Parathyroid adenoma (tissue), 2 donors: Measurements from ENCODE around the gene UGT2B15.
"Not testable (repeated sequence)": the region's sequence is repeated elsewhere in the genome, so short reads cannot be mapped to it uniquely, and the experiment has no call there.

Experiments
- H2AFZ ChIP-seq: fragments of 300-600 bp; sonication (generic); one replicate; pipeline ENCODE4 v1.7.0; 2017; ENCODE audit warnings: antibody characterized with exemption, mild to moderate bottlenecking
- H3K27ac ChIP-seq: fragments of 300-600 bp; sonication (generic); one replicate; pipeline ENCODE4 v1.7.0; 2017
- H3K27me3 ChIP-seq: fragments of 300-600 bp; sonication (generic); one replicate; pipeline ENCODE4 v1.7.0; 2017; ENCODE audit warnings: low read length; ENCODE audit not compliant: control insufficient read depth, insufficient read depth
- H3K36me3 ChIP-seq: fragments of 300-600 bp; sonication (generic); one replicate; pipeline ENCODE4 v1.7.0; 2017; ENCODE audit warnings: low read length; ENCODE audit not compliant: control insufficient read depth, insufficient read depth
- H3K4me1 ChIP-seq: fragments of 300-600 bp; sonication (generic); one replicate; pipeline ENCODE4 v1.7.0; 2017; ENCODE audit warnings: control low read depth
- H3K4me2 ChIP-seq: fragments of 300-600 bp; sonication (generic); one replicate; pipeline ENCODE4 v1.7.0; 2017; ENCODE audit warnings: low read length
- H3K4me3 ChIP-seq: fragments of 300-600 bp; sonication (generic); one replicate; pipeline ENCODE4 v1.7.0; 2017; ENCODE audit warnings: low read depth, low read length
- H3K79me2 ChIP-seq: fragments of 300-600 bp; sonication (generic); one replicate; pipeline ENCODE4 v1.7.0; 2017; ENCODE audit warnings: control low read depth
- H3K9ac ChIP-seq: fragments of 300-600 bp; sonication (generic); one replicate; pipeline ENCODE4 v1.7.0; 2017; ENCODE audit warnings: mild to moderate bottlenecking
- H3K9me3 ChIP-seq: fragments of 300-600 bp; sonication (generic); one replicate; pipeline ENCODE4 v1.7.0; 2017; ENCODE audit warnings: low read length; ENCODE audit not compliant: control insufficient read depth
- CTCF ChIP-seq: fragments of 300-600 bp; sonication (generic); IDR thresholded peaks from one replicate; pipeline ENCODE4 v1.7.0; 2017; ENCODE audit warnings: antibody characterized with exemption, mild to moderate bottlenecking
- donor health status: primary hyperparathyroidism.

The UGT2B15 gene

DNA sequence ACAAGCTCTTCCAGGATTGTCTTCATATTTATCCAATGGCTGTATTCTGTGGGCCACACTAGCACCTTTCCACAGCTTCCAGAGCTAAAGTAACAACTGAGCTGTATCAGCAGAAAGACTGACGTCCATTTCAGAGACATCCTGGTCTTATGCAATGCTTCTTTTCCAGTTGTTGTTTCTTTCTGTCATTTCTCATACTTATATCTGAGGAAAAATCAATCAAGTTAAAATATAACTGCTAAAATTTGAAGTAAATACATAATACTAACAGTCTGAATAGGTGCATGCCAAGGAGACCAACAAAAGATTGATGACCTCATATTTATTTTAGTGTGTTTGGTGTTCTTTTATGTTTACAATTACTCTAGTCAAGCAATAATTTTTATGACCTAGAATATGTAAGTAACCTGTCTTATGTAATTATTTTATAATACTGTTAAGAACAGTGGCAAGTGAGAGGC, at the start of gene UGT2B15:
Gene UGT2B15, minus strand, starts transcription at position 174 of the 461 bp plus-strand sequence. Its CDS starts 34 bp downstream, at position 140.
- H3K9me3 ChIP-seq, H2AFZ ChIP-seq, H3K9ac ChIP-seq, H3K4me3 ChIP-seq, H3K4me2 ChIP-seq, H3K79me2 ChIP-seq, H3K27me3 ChIP-seq, H3K27ac ChIP-seq, H3K4me1 ChIP-seq, H3K36me3 ChIP-seq: not testable (repeated sequence)

- no peaks in the 10 kb centered on the region for H3K27me3 ChIP-seq
- no peaks in the 10 kb centered on the region for H3K79me2 ChIP-seq
- no peaks in the 10 kb centered on the region for H3K36me3 ChIP-seq
- H3K9ac ChIP-seq = no peak overlapping the region
- H2AFZ ChIP-seq = no peak overlapping the region
- no peak overlapping the region for H3K4me3 ChIP-seq
- no peaks in the 10 kb centered on the region for H3K4me1 ChIP-seq
- no peak overlapping the region for H3K27ac ChIP-seq
- H3K4me2 ChIP-seq = no peak overlapping the region
- no peak for TF ChIP-seq CTCF
- H3K9me3 ChIP-seq = no peaks in the 10 kb centered on the region
Measured at GRCh38 chr4:68719075-68719473, 48.6 kb upstream of the UGT2B15 start.

- Histone ChIP-seq H3K4me1 (no peaks in the 10 kb centered on the region), H3K9ac (no peak overlapping the region), H3K79me2 (no peaks in the 10 kb centered on the region), H3K36me3 (no peaks in the 10 kb centered on the region), H3K4me2 (no peak overlapping the region), H2AFZ (no peak overlapping the region), H3K9me3 (no peaks in the 10 kb centered on the region), H3K27me3 (no peaks in the 10 kb centered on the region), H3K4me3 (no peak overlapping the region), H3K27ac (no peak overlapping the region)
- no peak for TF ChIP-seq CTCF
Measured at GRCh38 chr4:68718447-68719074, 48.1 kb upstream of the UGT2B15 start.

GRCh38 chr4:68717999-68718398, 47.5 kb upstream of the UGT2B15 start:
- no peaks in the 10 kb centered on the region for H3K9me3 ChIP-seq
- TF ChIP-seq CTCF = no peak

DNA sequence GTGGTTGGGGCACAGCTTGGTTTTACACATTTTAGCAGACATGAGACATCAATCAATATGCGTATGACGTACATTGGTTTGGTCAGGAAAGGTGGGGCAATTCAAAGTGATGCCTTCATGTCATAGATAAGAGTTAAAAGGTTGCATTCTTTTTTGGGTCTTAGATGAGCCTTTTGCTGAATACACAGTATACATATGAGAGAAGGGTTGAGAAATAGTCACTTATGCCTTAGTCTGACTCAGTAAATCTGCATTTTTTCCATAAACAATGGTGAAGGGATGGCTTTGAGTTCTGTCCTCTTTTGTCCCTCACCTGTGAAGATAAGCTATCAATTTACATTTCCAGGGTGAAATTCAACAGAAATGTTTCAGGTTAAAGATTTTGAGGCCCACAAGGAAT, 43.9 kb upstream of the UGT2B15 start:
- no peaks in the 10 kb centered on the region for H3K79me2 ChIP-seq
- H3K4me2 ChIP-seq = no peak overlapping the region
- no peaks in the 10 kb centered on the region for H3K9me3 ChIP-seq
- TF ChIP-seq CTCF = no peak
- no peaks in the 10 kb centered on the region for H3K27me3 ChIP-seq
- H3K9ac ChIP-seq = no peak overlapping the region
- no peak overlapping the region for H3K27ac ChIP-seq
- H3K4me3 ChIP-seq = no peak overlapping the region
- no peaks in the 10 kb centered on the region for H3K36me3 ChIP-seq
- H2AFZ ChIP-seq = no peak overlapping the region
- no peaks in the 10 kb centered on the region for H3K4me1 ChIP-seq

More at GRCh38 chr4:68717999-68718398, 47.5 kb upstream of the UGT2B15 start:
- H2AFZ ChIP-seq = no peak overlapping the region
- H3K79me2 ChIP-seq = no peaks in the 10 kb centered on the region
- H3K36me3 ChIP-seq = no peaks in the 10 kb centered on the region
- H3K4me2 ChIP-seq = no peak overlapping the region
- no peaks in the 10 kb centered on the region for H3K27me3 ChIP-seq
- no peak overlapping the region for H3K27ac ChIP-seq
- no peak overlapping the region for H3K4me3 ChIP-seq
- H3K9ac ChIP-seq = no peak overlapping the region
- H3K4me1 ChIP-seq = no peaks in the 10 kb centered on the region
